Measurements from ENCODE around the gene OXSR1.
"Not testable (repeated sequence)": the region's sequence is repeated elsewhere in the genome, so short reads cannot be mapped to it uniquely, and the experiment has no call there.

The OXSR1 gene

DNA sequence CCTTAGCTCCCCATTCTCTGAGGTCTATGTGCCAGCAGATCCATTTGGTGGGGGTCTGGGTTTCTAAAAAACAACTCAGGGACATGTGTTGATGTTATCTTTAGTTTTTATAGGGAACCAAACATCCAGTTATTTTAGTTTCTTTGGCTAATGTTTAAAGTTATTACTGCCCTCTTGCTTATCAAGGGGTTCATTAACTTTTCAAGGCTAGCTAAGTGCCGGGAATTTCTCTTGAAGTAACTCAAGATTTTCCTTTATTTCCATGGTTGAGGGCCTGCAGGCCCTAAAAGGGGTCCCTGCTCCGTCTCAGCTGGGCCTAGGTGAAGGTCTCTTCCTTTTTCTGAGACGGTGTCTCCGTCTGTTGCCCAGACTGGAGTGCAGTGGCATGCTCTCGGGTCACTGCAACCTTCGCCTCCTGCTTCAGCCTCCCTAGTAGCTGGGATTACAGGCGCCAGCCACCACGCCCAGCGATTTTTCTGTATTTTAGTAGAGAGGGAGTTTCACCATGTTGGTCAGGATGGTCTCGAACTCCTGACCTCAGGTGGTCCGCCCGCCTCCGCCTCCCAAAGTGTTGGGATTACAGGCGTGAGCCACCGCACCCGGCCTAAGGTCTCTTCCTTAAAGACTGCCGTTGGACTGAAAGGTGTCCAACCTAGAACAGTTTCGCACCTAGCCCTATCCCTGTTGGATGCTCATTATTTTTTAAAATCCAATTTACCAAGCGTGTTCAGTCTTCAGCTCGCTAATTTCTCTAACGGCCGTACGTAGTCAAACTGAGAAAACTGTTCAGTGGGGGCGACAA lies 1.3 kb upstream of the OXSR1 start:
- DNase-seq (ENCODE audit: low read depth in 2 of 2, low spot score in 1 of 2): no peak

- DNase-seq (ENCODE audit: low read depth in 2 of 2, low spot score in 1 of 2): no peak
Observed at GRCh38 chr3:38164643-38164951, 740 bp upstream of the OXSR1 start.

- DNase-seq (ENCODE audit: low read depth in 2 of 2, low spot score in 1 of 2): peak in 1 of 2 donors; percentile 9
Observed at GRCh38 chr3:38165722-38166387, 518 bp downstream of the OXSR1 start.

GRCh38 chr3:38167591-38167990 lies 2.3 kb downstream of the OXSR1 start:
- no peak for DNase-seq (ENCODE audit: low read depth in 2 of 2, low spot score in 1 of 2)

DNA sequence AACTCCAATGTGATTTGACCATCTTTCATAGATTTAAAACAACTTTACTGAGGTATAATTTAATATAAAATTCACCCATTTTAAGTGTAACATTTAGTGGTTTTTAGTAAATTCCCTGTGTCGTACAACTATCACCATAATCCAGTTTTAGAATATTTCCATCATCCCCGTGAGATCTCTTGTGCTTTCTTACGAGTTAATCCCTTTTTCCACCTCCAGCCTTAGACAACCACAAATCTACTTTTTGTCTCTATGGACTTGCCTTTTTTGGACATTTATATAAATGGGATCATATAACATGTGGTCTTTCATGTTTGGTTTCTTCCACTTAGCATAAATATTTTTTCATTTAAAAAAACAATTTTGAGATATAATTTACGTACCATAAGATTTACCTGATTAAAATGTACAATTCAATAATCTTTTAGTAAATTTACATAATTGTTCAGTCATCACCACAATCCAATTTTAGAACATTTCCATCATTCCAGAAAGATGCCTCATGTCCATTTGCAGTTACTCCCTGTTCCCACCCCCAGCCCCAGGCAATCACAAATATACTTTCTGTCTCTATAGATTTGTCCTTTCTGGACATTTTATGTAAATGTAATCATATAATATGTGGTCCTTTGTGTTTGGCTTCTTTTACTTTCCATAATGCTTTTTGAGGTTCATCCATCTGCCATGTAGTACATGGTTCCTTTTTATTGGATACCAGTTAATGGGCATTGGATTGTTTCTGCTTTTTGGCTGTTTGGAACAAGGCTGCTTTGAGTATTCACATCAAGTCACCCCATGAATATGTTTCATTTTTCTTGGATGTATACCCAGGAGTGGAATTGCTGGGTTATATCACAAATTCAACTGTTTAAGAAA lies 3.1 kb downstream of the OXSR1 start:
- DNase-seq (ENCODE audit: low read depth in 2 of 2, low spot score in 1 of 2): no peak

- no peak for DNase-seq (ENCODE audit: low read depth in 2 of 2, low spot score in 1 of 2)
Observed at GRCh38 chr3:38169027-38169317, 3.6 kb downstream of the OXSR1 start.

DNA sequence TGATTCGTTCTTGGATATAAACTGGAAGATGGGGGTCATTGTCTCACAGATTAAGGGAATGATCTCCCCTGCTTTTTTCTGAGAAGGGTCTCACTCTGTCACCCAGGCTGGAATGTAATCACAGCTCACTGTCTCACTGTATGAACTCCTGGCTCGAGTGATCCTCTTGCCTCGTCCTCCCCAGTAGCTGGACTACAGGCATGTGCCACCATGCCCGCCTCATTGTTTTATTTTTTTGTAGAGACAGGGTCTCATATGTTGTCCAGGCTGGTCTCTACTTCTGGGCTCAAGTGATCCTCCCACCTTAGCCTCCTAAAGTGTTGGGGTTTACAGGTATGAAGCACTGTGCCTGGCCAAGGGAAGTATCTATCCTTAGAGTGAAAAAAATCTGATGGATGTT lies 5.4 kb downstream of the OXSR1 start:
- no peak for DNase-seq (ENCODE audit: low read depth in 2 of 2, low spot score in 1 of 2)

- DNase-seq (ENCODE audit: low read depth in 2 of 2, low spot score in 1 of 2): no peak
Observed at GRCh38 chr3:38171622-38172021, 6.3 kb downstream of the OXSR1 start.

GRCh38 chr3:38173834-38174418 lies 8.6 kb downstream of the OXSR1 start:
- no peak for DNase-seq (ENCODE audit: low read depth in 2 of 2, low spot score in 1 of 2)

DNA sequence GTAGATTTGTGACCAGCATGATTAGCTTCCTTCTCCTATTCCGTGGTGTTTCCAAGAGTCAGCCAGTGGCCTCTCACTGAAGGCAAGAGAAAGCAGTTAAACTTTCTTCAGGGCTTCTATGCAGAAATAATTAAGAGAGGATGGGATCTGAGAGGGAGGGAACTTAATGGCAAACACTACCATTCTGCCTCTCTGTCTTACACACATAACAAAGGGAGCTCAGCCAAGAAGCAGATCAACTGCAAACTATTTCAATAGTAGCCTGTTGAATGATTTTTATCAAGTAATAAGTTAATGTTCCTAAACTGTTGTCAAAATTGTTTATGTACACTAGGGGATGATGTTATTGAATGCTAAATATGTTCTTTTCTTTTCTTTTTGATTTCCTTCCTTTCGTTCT lies 11.8 kb downstream of the OXSR1 start:
- DNase-seq (ENCODE audit: low read depth in 2 of 2, low spot score in 1 of 2): no peak

- DNase-seq (ENCODE audit: low read depth in 2 of 2, low spot score in 1 of 2): no peak
Observed at GRCh38 chr3:38186781-38187180, 21.4 kb downstream of the OXSR1 start.

- DNase-seq (ENCODE audit: low read depth in 2 of 2, low spot score in 1 of 2): no peak
Observed at GRCh38 chr3:38190481-38190881, 25.1 kb downstream of the OXSR1 start.

DNA sequence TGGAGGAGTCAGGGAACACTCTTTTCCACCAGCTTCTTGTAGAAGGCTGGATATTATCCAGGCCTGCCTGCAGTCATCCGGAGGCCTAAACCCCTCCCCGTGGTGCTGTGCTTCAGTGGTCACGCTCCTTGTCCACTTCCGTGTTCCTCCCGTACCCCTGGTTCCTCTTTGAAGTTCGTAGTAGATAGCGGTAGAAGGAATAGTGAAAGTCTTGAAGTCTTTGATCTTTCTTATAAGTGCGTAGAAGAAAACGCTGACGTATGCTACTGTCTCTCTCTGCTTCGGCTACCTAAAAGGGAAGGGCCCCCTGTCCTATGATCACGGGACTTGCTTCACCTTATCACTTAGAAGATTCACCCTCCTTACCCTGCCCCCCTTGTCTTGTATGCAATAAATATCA lies 37.6 kb downstream of the OXSR1 start:
- not testable (repeated sequence) for DNase-seq (ENCODE audit: low read depth in 2 of 2, low spot score in 1 of 2)

- no peak for DNase-seq (ENCODE audit: low read depth in 2 of 2, low spot score in 1 of 2)
Observed at GRCh38 chr3:38203690-38204089, 38.4 kb downstream of the OXSR1 start.

GRCh38 chr3:38204599-38205471 lies 39.5 kb downstream of the OXSR1 start:
- DNase-seq (ENCODE audit: low read depth in 2 of 2, low spot score in 1 of 2): no peak

GRCh38 chr3:38205472-38205805 lies 40.1 kb downstream of the OXSR1 start:
- no peak for DNase-seq (ENCODE audit: low read depth in 2 of 2, low spot score in 1 of 2)

GRCh38 chr3:38207254-38208003 lies 42.1 kb downstream of the OXSR1 start:
- no peak for DNase-seq (ENCODE audit: low read depth in 2 of 2, low spot score in 1 of 2)

- no peak for DNase-seq (ENCODE audit: low read depth in 2 of 2, low spot score in 1 of 2)
Observed at GRCh38 chr3:38210141-38210757, 44.9 kb downstream of the OXSR1 start.

- DNase-seq (ENCODE audit: low read depth in 2 of 2, low spot score in 1 of 2): no peak
Observed at GRCh38 chr3:38212141-38212540, 46.8 kb downstream of the OXSR1 start.

DNA sequence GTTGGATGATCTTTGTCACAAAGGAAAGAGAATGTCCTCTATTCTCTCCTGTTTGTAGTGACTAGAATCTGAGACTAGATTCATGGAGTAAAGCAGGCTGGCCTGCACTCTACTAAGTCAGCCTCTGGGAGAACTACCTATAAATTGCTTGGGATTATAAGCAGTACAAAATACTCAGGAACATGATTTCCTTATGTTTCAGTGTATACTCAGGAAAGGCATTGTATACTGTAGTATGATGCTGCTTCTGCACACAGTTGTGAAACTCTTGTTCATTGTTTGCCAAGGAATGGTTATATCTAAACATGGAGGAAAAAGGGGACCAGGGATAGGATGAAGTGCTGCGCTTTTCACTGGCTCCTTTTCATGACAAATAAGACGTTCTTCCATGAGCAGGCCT lies 49.2 kb downstream of the OXSR1 start:
- no peak for DNase-seq (ENCODE audit: low read depth in 2 of 2, low spot score in 1 of 2)
